Measurements from ENCODE around the gene TATDN3. TPM values are rescaled to one million over a fixed set of nuclear protein-coding genes. Genes with fewer than 3 reads are reported as not detected.
"Not testable (repeated sequence)": the region's sequence is repeated elsewhere in the genome, so short reads cannot be mapped to it uniquely, and the experiment has no call there.

Gene TATDN3
- polyA plus RNA-seq, 1 donor (not counting 4 experiments of a cell fraction or from before 2014, with no cell fraction given), result 11.6 TPM

- Histone ChIP-seq H3K27me3 (ENCODE audit: control insufficient read depth, extremely low read depth, insufficient read depth, low read length) (no peaks in the 10 kb centered on the region), H3K9ac (ENCODE audit: control insufficient read depth, extremely low read depth, insufficient read depth, low read length) (no peak overlapping the region), H3K79me2 (ENCODE audit: control insufficient read depth, insufficient read depth, low read length) (no peaks in the 10 kb centered on the region), H3K4me3 (ENCODE audit: control insufficient read depth in 2 of 3, extremely low read depth in 1 of 3, insufficient read depth in 2 of 3, low read depth in 1 of 3, low read length in 3 of 3) (no peak overlapping the region), H2AFZ (ENCODE audit: control insufficient read depth, low read length) (no peak overlapping the region), H3K27ac (ENCODE audit: control insufficient read depth, insufficient read depth, low read length) (no peak overlapping the region), H3K4me1 (ENCODE audit: control insufficient read depth, extremely low read depth, insufficient read depth, low read length) (no peaks in the 10 kb centered on the region), H4K20me1 (ENCODE audit: control insufficient read depth, extremely low read depth, insufficient read depth, low read length) (no peaks in the 10 kb centered on the region), H3K9me3 (ENCODE audit: control insufficient read depth, low read depth, low read length) (no peaks in the 10 kb centered on the region), H3K4me2 (ENCODE audit: control insufficient read depth, extremely low read depth, insufficient read depth, low read depth, low read length) (no peak overlapping the region), H3K36me3 (ENCODE audit: control insufficient read depth in 2 of 2, extremely low read depth in 1 of 2, insufficient read depth in 2 of 2, low read length in 2 of 2) (no peaks in the 10 kb centered on the region), H3K9me1 (ENCODE audit: control insufficient read depth, extremely low read depth, insufficient read depth, low read length) (no peaks in the 10 kb centered on the region)
- TF ChIP-seq EZH2 (IDR thresholded peaks at IDR 0.05; ENCODE audit: low read length), result no peak
- FAIRE-seq, result no peak
- DNase-seq (ENCODE audit: low read depth, low spot score), result no peak
- dilution Hi-C loops (cut with MboI; ENCODE audit: extremely low pct_ligation_motif_present, low sequenced_read_pairs), result no loop called here
These were observed 16.5 kb upstream of the TATDN3 start for GRCh38 chr1:212775241-212775640.

- H2AFZ ChIP-seq (ENCODE audit: control insufficient read depth, low read length), result no peak overlapping the region
- no peaks in the 10 kb centered on the region for H3K9me1 ChIP-seq (ENCODE audit: control insufficient read depth, extremely low read depth, insufficient read depth, low read length)
- no peaks in the 10 kb centered on the region for H3K4me1 ChIP-seq (ENCODE audit: control insufficient read depth, extremely low read depth, insufficient read depth, low read length)
- dilution Hi-C loops (cut with MboI; ENCODE audit: extremely low pct_ligation_motif_present, low sequenced_read_pairs), result no loop called here
- FAIRE-seq, result no peak
- H3K79me2 ChIP-seq (ENCODE audit: control insufficient read depth, insufficient read depth, low read length), result no peaks in the 10 kb centered on the region
- H4K20me1 ChIP-seq (ENCODE audit: control insufficient read depth, extremely low read depth, insufficient read depth, low read length), result no peaks in the 10 kb centered on the region
- no peaks in the 10 kb centered on the region for H3K9me3 ChIP-seq (ENCODE audit: control insufficient read depth, low read depth, low read length)
- H3K27ac ChIP-seq (ENCODE audit: control insufficient read depth, insufficient read depth, low read length), result no peak overlapping the region
- DNase-seq (ENCODE audit: low read depth, low spot score), result no peak
- TF ChIP-seq CTCF (optimal IDR thresholded peaks at IDR 0.05 in 1 of 3, IDR thresholded peaks at IDR 0.05 in 1 of 3, conservative IDR thresholded peaks at IDR 0.05 in 1 of 3; ENCODE audit: extremely low read depth in 1 of 3, insufficient read depth in 2 of 3, low read length in 3 of 3), result no peak
- no peak for TF ChIP-seq EZH2 (IDR thresholded peaks at IDR 0.05; ENCODE audit: low read length)
- H3K9ac ChIP-seq (ENCODE audit: control insufficient read depth, extremely low read depth, insufficient read depth, low read length), result no peak overlapping the region
- H3K27me3 ChIP-seq (ENCODE audit: control insufficient read depth, extremely low read depth, insufficient read depth, low read length), result no peaks in the 10 kb centered on the region
- H3K4me3 ChIP-seq (ENCODE audit: control insufficient read depth in 2 of 3, extremely low read depth in 1 of 3, insufficient read depth in 2 of 3, low read depth in 1 of 3, low read length in 3 of 3), result no peak overlapping the region
- no peak overlapping the region for H3K4me2 ChIP-seq (ENCODE audit: control insufficient read depth, extremely low read depth, insufficient read depth, low read depth, low read length)
- H3K36me3 ChIP-seq (ENCODE audit: control insufficient read depth in 2 of 2, extremely low read depth in 1 of 2, insufficient read depth in 2 of 2, low read length in 2 of 2), result peaks cover 0 to 4% of the 10 kb centered on the region in 2 experiments
These were observed 14.5 kb upstream of the TATDN3 start for GRCh38 chr1:212777151-212777550.

- H3K9me3 ChIP-seq (ENCODE audit: control insufficient read depth, low read depth, low read length); H3K9me1 ChIP-seq (ENCODE audit: control insufficient read depth, extremely low read depth, insufficient read depth, low read length); H3K4me3 ChIP-seq (ENCODE audit: control insufficient read depth in 2 of 3, extremely low read depth in 1 of 3, insufficient read depth in 2 of 3, low read depth in 1 of 3, low read length in 3 of 3); H3K27ac ChIP-seq (ENCODE audit: control insufficient read depth, insufficient read depth, low read length); H4K20me1 ChIP-seq (ENCODE audit: control insufficient read depth, extremely low read depth, insufficient read depth, low read length); H3K79me2 ChIP-seq (ENCODE audit: control insufficient read depth, insufficient read depth, low read length); H3K4me2 ChIP-seq (ENCODE audit: control insufficient read depth, extremely low read depth, insufficient read depth, low read depth, low read length); H3K4me1 ChIP-seq (ENCODE audit: control insufficient read depth, extremely low read depth, insufficient read depth, low read length); H3K9ac ChIP-seq (ENCODE audit: control insufficient read depth, extremely low read depth, insufficient read depth, low read length); FAIRE-seq; H2AFZ ChIP-seq (ENCODE audit: control insufficient read depth, low read length); H3K27me3 ChIP-seq (ENCODE audit: control insufficient read depth, extremely low read depth, insufficient read depth, low read length); DNase-seq (ENCODE audit: low read depth, low spot score); H3K36me3 ChIP-seq (ENCODE audit: control insufficient read depth in 2 of 2, extremely low read depth in 1 of 2, insufficient read depth in 2 of 2, low read length in 2 of 2); dilution Hi-C loops (cut with MboI; ENCODE audit: extremely low pct_ligation_motif_present, low sequenced_read_pairs): not testable (repeated sequence)
These were observed 12.6 kb upstream of the TATDN3 start for GRCh38 chr1:212779086-212779485.
